CD4-positive, alpha-beta T cell treated with Interleukin-15 for 4 hours (primary cell): ENCODE data around the gene ZNF454.
A peak's percentile ranks its signal among the peaks of the same experiment; 100 is the strongest.

Source experiments
- DNase-seq: peaks from one replicate; pipeline ENCODE4 v3.0.0-alpha.2; 2020; ENCODE audit warnings: low spot score

The ZNF454 gene

GRCh38 chr5:178940569-178941360, at the start of gene ZNF454:
TSS of gene ZNF454 (plus strand) at chr5:178941198. CDS start at chr5:178942792, 1,594 bp downstream.
- DNase-seq, result no peak

- peak; percentile 1 for DNase-seq
Observed at GRCh38 chr5:178895615-178896571, 45.1 kb upstream of the ZNF454 start, which contains the start of gene ZFP2. TSS of gene ZFP2 (plus strand) at chr5:178895913. CDS start at chr5:178931314, 35,401 bp downstream.

GRCh38 chr5:178899289-178899688, 41.7 kb upstream of the ZNF454 start:
- DNase-seq, result no peak

- no peak for DNase-seq
Observed at GRCh38 chr5:178902849-178903248, 38.1 kb upstream of the ZNF454 start.

- no peak for DNase-seq
Observed at GRCh38 chr5:178931846-178932760, 8.9 kb upstream of the ZNF454 start.

GRCh38 chr5:178941361-178941760, 363 bp downstream of the ZNF454 start:
- no peak for DNase-seq

- no peak for DNase-seq
Observed at GRCh38 chr5:178965465-178966055, 24.6 kb downstream of the ZNF454 start.

GRCh38 chr5:178981381-178981780, 40.4 kb downstream of the ZNF454 start:
- DNase-seq, result no peak

GRCh38 chr5:178982941-178983340, 41.9 kb downstream of the ZNF454 start:
- no peak for DNase-seq

GRCh38 chr5:178983728-178984127, 42.7 kb downstream of the ZNF454 start:
- no peak for DNase-seq

GRCh38 chr5:178984145-178985072, 43.4 kb downstream of the ZNF454 start:
- DNase-seq, result no peak

- DNase-seq, result no peak
Observed at GRCh38 chr5:178986326-178986960, 45.4 kb downstream of the ZNF454 start.

GRCh38 chr5:178988436-178989220, 47.6 kb downstream of the ZNF454 start:
- no peak for DNase-seq

- no peak for DNase-seq
Observed at GRCh38 chr5:178989311-178989710, 48.3 kb downstream of the ZNF454 start.

GRCh38 chr5:178990491-178990890, 49.5 kb downstream of the ZNF454 start:
- DNase-seq, result no peak

- DNase-seq, result no peak
Observed at GRCh38 chr5:178991190-178992145, 50.5 kb downstream of the ZNF454 start.

- DNase-seq, result no peak
Observed at GRCh38 chr5:178992291-178992895, 51.4 kb downstream of the ZNF454 start.
